Hematopoietic multipotent progenitor cell treated with erythropoietin and hydrocortisone succinate and interleukin-3 and kit ligand, for 8 days (in vitro differentiated cells): ENCODE measurements around the gene PRSS27.

Source experiments
- DNase-seq: peaks from one replicate; pipeline ENCODE4 v3.0.0-alpha.2; 2015

The PRSS27 gene

GRCh38 chr16:2749936-2750335, 29.9 kb upstream of the PRSS27 start:
- no peak for DNase-seq

- no peak for DNase-seq
These were observed 29.5 kb upstream of the PRSS27 start for GRCh38 chr16:2749476-2749875.

- no peak for DNase-seq
These were observed 28.9 kb upstream of the PRSS27 start for GRCh38 chr16:2748757-2749455.

GRCh38 chr16:2745961-2746360, 25.9 kb upstream of the PRSS27 start:
- no peak for DNase-seq

GRCh38 chr16:2745116-2745890, 25.3 kb upstream of the PRSS27 start:
- DNase-seq: no peak

GRCh38 chr16:2744711-2745110, 24.7 kb upstream of the PRSS27 start:
- no peak for DNase-seq

GRCh38 chr16:2743007-2743810, 23.2 kb upstream of the PRSS27 start:
- DNase-seq: no peak

DNA sequence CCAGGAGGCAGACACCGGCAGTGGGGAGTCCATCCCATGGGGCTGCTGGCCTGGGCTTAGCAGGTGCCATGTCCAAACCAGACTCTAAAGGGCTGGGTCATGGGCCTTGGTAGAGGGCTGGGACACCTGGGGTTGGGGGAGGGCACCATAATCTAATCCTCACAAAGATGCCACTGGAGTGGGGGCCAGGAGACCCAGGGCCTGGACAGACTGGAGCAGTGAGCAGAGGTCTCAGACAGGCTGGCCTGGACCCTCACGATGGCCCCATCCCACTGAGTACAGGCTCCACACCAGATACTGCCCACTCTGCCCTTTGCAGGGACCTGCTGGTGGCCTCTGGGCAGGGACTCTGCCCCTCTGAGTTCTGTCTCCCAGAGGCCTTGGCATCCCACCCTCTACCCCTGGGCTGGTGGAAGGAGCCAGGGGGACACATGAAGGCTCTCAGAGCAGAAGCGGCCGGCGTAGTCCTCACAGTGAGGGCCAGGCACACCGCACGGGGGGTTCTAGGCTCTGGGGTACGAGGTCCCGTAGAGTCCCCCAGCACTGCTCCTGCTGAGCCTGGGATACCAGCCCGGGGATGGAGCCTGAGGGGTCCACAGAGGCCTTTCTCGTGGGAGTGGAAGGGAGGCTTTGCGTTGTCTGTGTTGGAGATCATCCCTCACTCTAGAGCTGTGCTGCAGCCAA, 22.4 kb upstream of the PRSS27 start:
- no peak for DNase-seq

GRCh38 chr16:2741168-2741567, 21.1 kb upstream of the PRSS27 start:
- DNase-seq: no peak

- DNase-seq: no peak
These were observed 20.5 kb upstream of the PRSS27 start for GRCh38 chr16:2740476-2740875.

- no peak for DNase-seq
These were observed 19.8 kb upstream of the PRSS27 start for GRCh38 chr16:2739625-2740430.

- no peak for DNase-seq
These were observed 18.6 kb upstream of the PRSS27 start for GRCh38 chr16:2738615-2739014.

DNA sequence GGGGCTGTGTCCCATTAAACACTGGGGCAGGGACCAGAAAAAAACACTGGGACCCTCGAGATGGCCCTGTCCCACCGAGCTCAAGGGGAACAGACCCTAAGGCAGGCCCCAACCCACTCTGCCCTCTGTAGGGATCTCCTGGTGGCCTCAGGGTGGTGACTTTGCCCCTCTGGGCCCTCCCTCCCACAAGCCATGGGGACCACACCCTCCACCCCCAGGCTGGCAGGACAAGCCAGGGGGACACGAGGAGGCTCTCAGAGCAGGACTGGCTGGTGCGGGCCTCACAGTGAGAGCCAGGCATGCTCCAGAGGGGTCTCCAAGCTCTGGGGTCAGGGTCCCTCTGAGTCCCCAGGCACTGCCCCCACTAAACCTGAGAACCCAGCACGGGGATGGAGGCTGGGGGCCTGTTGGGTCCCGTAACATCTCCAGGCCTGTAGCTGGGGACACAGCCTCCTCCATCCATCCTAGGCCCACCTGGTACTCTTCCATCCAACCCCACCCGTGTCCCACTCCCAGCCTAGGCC, 17.9 kb upstream of the PRSS27 start:
- no peak for DNase-seq

- no peak for DNase-seq
These were observed 17.2 kb upstream of the PRSS27 start for GRCh38 chr16:2737238-2737605.

DNA sequence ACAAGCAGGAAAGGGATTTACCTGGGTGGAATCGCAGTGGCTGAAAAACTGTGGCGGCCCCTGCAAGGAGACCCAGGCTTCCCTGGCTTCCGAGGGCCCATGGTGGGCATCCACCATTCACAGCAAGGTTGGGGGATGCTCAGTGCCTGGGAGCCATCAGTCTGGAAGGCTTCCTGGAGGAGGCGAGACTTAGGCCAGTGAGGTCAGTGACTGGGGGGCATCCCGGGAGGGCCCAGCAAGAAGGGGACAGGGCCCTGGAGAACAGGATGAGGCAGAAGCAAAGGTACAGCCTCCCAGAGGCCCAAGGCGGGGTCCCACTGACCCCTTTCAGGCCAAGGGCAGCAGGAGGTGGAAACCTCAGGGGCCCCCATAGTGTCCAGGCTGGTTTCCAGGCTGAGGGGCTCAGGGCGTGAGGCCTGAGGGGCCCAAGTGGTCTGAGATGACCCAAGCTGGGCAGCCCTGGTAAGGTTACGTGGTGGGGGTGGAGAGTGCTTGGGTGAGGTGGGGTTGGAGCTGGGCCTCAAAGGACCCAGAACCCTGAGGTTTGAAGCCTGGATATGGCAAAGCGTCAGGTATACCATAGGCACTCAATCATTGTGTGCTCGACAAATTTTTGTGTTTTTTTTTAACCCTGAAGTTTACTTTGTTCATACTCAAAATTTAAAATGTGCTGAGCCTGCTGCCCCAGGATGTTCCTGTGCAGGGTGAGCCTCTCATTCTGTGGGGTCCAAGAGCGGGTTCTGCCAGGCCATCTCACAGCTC, 16.6 kb upstream of the PRSS27 start:
- DNase-seq: no peak

DNA sequence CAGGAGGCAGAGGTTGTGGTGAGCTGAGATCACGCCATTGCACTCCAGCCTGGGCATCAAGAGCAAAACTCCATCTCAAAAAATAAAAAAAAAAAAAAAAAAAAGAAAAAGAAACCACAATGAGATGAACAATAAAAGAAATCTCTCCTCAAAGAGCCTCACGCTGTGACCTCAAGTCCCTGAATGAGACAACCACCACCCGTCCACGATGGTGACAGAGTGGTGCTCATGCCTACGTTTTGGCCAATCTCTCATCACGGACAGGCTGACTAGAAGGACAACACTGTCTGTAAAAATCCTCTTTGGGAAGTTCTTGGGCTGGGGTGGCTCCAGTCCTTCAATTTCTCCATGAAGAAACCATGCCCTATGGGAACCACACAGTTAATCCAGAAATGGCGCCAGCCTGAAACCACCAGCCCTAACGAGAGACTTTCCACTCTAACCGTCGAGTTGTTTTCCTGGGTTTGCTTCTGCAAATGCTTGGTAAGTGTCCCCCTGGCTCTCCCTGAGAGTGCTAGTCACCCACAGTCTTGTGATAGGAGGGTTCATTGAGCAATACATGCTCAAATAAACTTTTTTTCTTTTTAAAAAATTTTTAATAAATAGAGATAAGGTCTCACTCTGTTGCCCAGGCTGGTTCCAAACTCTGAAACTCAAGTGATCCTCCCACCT, 15.0 kb upstream of the PRSS27 start:
- no peak for DNase-seq

DNA sequence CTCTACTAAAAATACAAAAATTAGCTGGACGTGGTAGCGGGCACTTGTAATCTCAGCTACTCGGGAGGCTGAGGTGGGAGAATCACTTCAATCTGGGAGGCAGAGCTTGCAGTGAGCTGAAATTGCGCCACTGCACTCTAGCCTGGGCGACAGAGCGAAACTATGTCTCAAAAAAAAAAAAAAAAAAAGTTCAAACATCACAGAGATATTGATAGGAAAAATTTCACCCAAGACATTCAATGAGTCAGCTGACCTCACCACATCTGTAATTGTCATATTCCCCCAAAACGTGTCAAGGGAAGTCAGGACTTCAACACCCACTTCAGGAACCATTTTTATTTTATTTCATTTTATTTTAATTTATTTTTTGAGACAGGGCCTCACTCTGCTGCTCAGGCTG, 8.0 kb upstream of the PRSS27 start:
- DNase-seq: no peak

DNA sequence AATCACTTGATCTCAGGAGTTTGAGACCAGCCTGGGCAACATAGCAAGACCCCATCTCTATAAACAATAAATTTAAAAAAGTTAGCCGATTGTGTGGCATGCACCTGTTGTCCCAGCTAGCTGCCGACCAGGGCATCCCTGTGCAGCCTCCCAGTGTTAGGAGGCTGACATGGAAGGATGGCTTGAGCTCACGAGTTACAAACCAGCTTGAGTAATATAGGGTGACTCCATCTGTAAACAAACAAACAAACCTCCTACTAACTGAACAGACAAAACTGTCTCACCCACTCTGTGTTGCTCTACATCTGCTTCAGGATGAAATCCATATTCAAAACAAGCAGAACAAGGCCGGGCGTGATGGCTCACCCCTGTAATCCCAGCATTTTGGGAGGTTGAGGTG, 6.9 kb upstream of the PRSS27 start:
- no peak for DNase-seq

- no peak for DNase-seq
These were observed 4.9 kb upstream of the PRSS27 start for GRCh38 chr16:2724816-2725348.

DNA sequence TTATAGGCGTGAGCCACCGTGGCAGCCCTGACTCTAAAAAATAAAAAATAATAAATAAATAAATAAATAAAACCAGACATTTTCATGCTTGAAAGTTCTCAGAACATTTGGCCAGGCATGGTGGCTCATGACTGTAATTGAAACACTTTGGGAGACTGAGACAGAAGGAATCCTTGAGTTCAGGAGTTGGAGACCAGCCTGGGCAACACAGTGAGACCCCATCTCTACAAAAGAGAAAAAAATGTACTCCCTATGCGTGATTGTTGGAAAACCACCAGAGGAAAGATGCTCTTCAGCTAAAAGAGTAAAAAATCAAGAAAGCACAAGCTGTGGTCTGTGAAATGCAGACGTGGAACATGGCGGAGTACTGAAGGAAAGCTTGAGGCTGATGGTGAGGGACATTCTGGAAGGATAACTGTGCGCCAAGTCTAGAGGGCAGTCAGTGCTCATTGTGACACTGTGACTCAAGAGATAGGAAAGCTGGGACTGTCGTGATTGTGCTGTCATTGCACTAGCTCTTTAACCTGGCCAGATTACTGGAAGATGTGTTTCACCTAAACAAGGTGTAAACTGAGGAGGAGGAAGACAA, 4.2 kb upstream of the PRSS27 start:
- no peak for DNase-seq
